GM19452 (cell line): ENCODE data around the gene NDUFB5.

Experiments
- ATAC-seq: cut with Tn5 transposase; IDR thresholded peaks from one replicate; pipeline ENCODE4 v1.9.1; 2021; ENCODE audit not compliant: unreplicated experiment

The NDUFB5 gene

DNA sequence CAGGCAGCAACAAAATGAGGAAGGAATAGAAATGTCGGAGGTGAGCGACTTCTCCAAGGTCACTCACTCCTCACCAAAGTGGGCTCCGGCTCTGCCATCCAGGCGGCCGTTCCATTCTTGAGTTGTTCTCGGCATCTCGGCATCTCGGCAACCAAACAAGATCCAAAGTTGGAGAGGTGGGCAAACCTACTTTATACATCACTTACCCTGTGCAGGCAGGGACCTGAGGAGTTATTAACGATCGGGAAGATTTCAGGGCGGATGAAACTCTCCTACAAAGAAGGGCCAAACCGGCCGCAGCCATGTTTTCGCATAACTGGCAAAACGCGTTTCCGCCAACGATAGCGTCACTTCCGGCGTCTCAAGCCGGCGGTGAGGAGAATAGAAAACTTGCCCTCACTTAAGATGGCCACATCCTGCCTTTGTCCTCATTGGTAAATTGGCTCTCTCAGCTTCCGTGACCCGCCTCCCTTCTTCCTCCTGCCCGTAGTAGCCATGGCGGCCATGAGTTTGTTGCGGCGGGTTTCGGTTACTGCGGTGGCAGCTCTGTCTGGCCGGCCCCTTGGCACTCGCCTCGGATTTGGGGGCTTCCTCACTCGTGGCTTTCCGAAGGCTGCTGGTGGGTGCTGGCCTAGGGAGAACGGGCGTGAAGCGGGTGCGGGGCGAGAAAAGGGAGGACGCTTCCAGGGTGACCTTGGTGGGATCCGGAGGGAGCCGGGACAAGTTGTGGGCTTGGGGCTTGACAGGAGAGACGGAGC lies at the start of gene NDUFB5, which contains the start of gene MRPL47:
NDUFB5 (plus strand) TSS at position 474 of the 758 bp plus-strand sequence; CDS start at position 496, 22 bp downstream.
MRPL47 (minus strand) TSS at position 318 of the 758 bp plus-strand sequence; CDS start at position 304, 14 bp downstream.
- peak; percentile 94 for ATAC-seq

GRCh38 chr3:179558742-179559364 lies 45.7 kb upstream of the NDUFB5 start:
- ATAC-seq: no peak

DNA sequence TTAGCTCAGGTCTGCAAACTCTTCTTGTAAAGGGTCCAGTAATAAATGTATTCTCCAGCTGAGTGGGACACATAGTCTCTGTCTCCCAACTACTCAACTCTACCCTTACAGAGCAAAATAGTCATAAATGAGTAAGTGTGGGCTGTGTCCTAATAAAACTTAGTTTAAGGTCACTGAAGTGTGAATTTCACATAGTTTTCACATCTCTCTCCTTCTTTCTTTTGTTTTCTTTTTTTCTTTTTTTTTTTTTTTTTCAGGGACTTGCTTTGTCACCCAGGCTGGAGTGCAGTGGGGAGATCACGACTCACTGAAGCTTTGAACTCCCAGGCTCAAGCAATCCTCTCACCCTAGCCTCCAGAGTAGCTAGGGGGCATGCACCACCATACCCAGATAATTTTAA lies 43.8 kb upstream of the NDUFB5 start:
- ATAC-seq: no peak

- peak; percentile 95 for ATAC-seq
Measured at GRCh38 chr3:179562591-179563270, 41.9 kb upstream of the NDUFB5 start, which contains the start of gene ACTL6A. Gene ACTL6A, plus strand, starts transcription at chr3:179562926. Its CDS starts 167 bp downstream, at chr3:179563093.

DNA sequence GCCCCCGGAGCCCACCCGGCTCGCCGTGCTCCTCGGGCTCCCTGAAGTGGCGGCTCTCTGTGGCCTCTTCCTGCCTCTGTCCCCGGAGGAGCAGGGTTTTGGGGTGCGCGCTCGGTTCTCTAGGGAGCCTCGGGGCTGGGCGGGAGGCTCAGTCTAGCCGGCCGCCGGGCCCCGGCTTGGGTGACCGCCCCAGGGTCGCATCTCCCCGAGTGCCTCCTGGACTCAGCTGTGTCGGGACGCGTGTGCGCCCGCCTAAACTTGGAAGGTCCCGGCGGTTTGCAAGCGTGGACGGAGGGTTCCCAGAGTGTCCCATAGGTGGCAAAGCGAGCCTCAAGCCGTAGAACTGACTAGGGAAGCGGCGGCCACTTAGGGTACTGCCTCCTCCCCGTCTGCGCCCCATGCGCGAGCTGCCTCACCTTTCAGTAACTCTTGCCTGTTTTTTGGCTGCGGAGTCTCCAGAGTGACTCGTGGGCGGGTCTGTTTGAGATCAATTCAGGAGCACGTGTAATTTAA lies 41.3 kb upstream of the NDUFB5 start:
- ATAC-seq: peak; percentile 52

GRCh38 chr3:179565496-179565895 lies 39.1 kb upstream of the NDUFB5 start:
- ATAC-seq: no peak

GRCh38 chr3:179580992-179581391 lies 23.6 kb upstream of the NDUFB5 start:
- no peak for ATAC-seq

DNA sequence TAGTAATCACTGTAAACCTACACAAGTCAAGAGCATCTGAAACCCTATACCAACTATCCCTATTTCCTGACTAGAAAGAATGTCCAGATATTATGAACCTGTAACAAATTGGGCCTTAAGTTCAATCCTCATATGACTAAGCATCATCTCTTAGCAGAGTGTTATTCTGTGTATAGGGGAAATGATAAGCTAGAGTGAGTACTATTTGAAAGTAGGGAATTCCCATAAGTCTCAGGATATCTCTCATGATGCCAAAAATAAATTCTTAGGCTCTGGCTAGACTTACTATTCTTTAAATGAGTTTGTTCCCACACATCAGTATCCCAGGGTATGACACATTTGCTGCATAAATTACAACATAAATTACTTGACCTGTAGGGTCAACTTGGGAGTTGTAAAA lies 15.5 kb upstream of the NDUFB5 start:
- no peak for ATAC-seq

DNA sequence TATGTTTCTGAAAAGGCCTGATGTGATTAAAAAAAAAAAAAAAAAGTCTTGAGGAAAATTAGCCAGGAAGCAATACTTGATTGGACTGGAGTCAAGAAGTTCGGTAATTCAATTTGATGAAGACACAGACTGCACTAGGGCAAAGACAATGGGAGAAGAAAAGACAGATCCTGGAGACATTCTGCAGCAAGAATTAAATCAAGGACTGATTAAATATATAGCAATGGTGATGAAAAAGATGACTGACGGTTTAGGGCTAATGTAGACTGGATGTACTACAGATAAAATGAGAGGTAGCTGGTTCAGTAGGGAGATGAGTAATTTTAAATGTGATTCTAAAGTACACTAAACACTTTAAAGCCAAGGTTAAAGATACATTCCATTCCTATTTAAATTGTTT lies 13.9 kb upstream of the NDUFB5 start:
- no peak for ATAC-seq

DNA sequence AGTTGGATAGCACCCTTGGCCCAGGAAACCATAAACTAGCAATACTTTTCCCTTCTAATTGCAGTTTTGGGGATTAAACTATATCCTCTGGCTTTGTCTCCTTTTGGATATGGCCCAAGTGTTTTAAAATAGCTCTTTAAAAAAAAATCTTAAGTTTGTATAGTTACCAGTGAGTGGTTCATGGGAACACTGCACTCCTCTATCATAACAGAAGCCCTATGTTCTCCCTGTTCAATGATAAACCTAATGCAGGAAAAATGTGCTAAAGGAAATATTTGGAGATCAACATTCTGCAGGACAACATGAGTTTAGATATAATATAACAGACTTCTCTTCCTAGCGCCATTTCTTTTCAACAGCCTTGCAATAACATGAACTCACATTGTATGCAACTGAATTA lies 13.3 kb upstream of the NDUFB5 start:
- no peak for ATAC-seq

- ATAC-seq: no peak
Measured at GRCh38 chr3:179599531-179599930, 5.1 kb upstream of the NDUFB5 start.

- ATAC-seq: no peak
Measured at GRCh38 chr3:179603321-179603720, 1.3 kb upstream of the NDUFB5 start.

- ATAC-seq: no peak
Measured at GRCh38 chr3:179603831-179604230, 763 bp upstream of the NDUFB5 start.

- ATAC-seq: no peak
Measured at GRCh38 chr3:179606534-179607085, 2.0 kb downstream of the NDUFB5 start.

- peak; percentile 48 for ATAC-seq
Measured at GRCh38 chr3:179608931-179609720, 4.5 kb downstream of the NDUFB5 start.

- ATAC-seq: no peak
Measured at GRCh38 chr3:179610066-179610465, 5.5 kb downstream of the NDUFB5 start.

DNA sequence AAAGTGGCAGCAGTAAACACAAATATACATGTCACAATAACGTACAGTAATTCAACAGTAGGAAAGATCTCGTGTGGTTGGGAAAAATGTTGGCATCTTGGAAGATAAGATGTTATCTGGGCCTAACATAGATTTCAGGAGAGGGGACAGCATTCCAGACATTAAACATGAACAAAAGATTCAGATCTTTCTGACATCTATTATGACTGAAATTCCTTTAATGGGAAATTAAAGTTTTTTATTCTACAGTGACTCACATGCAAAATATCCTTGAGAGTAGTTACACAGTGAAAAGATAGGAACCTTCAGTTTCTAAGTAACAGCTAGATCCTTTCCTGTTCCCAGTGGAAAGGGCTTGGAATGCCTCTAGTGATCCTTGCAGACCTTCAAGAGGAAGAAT lies 9.2 kb downstream of the NDUFB5 start:
- ATAC-seq: no peak

- no peak for ATAC-seq
Measured at GRCh38 chr3:179615458-179616173, 11.0 kb downstream of the NDUFB5 start.

- ATAC-seq: no peak
Measured at GRCh38 chr3:179622023-179622422, 17.4 kb downstream of the NDUFB5 start.

- no peak for ATAC-seq
Measured at GRCh38 chr3:179624451-179624850, 19.9 kb downstream of the NDUFB5 start.
